BJ (cell line): ENCODE data around the gene YIF1B. TPM values are rescaled to one million over a fixed set of nuclear protein-coding genes. Genes with fewer than 3 reads are reported as not detected.

Source experiments
- CTCF ChIA-PET: fragments of 350-600 bp; formaldehyde crosslinking; extraction: SDS; loops from one replicate; lab custom pipeline; 2021; ENCODE audit warnings: antibody characterized with exemption, inconsistent platforms; lab: Yijun Ruan, JAX
- POLR2A ChIA-PET: fragments of 300-600 bp; sonication (Branson Sonifier 250); formaldehyde crosslinking; extraction: SDS; loops from one replicate; lab custom pipeline; 2021; ENCODE audit warnings: antibody characterized with exemption; lab: Charles Lee
- DNase-seq: peaks from one replicate; pipeline ENCODE4 v3.0.0-alpha.2; 2011; ENCODE audit warnings: low read depth
- H3K27me3 ChIP-seq: 2 replicates; pipeline ENCODE4 v1.6.0; 2011; ENCODE audit warnings: low read length; ENCODE audit not compliant: control insufficient read depth, insufficient read depth
- H3K36me3 ChIP-seq: 2 replicates; pipeline ENCODE4 v1.5.1; 2011; ENCODE audit warnings: low read length; ENCODE audit not compliant: control insufficient read depth, insufficient read depth
- H3K4me3 ChIP-seq: 2 replicates; pipeline ENCODE4 v1.5.1; 2011; ENCODE audit warnings: low read depth, mild to moderate bottlenecking, control low read depth, low read length
- CTCF ChIP-seq: IDR thresholded peaks from 2 replicates; pipeline ENCODE4 v1.5.1; 2011; ENCODE audit warnings: low read depth, mild to moderate bottlenecking, control low read depth, inconsistent platforms, low read length, moderate library complexity; ENCODE audit not compliant: insufficient read depth
- polyA plus RNA-seq: library from polyadenylated mRNA; depleted of rRNA; stranded (reverse); fragments of >200 nt; gene quantifications from 2 replicates; pipeline ENCODE4 v1.2.3, GENCODE V29; 2011

Gene YIF1B
- polyA plus RNA-seq, 1 experiment: 211 TPM

- CTCF ChIA-PET: interaction anchor here (1.1 to 1.6 kb wide), 3 partner anchors 15 to 33 kb away, joined by 3 to 5 read pairs (median 4); partner anchors contain the start of gene C19orf33
- no peak for TF ChIP-seq CTCF
- DNase-seq: peak; percentile 52
- POLR2A ChIA-PET: interaction anchor here (0.6 kb wide), 2 partner anchors 20 to 25 kb away, joined by 3 to 4 read pairs; no protein-coding TSS in a partner anchor
- Histone ChIP-seq H3K27me3 (no peaks in the 10 kb centered on the region), H3K36me3 (no peaks in the 10 kb centered on the region), H3K4me3 (no peak overlapping the region)
Measured at GRCh38 chr19:38270587-38271167, 45.1 kb downstream of the YIF1B start.

- no peak for DNase-seq
- ChIA-PET CTCF (interaction anchor here (0.8 to 1.5 kb wide), 4 partner anchors 9 to 53 kb away, joined by 3 to 5 read pairs (median 4); partner anchors contain the start of gene PPP1R14A), POLR2A (no interaction called here)
- TF ChIP-seq CTCF: no peak
- Histone ChIP-seq H3K36me3 (no peaks in the 10 kb centered on the region), H3K27me3 (no peaks in the 10 kb centered on the region), H3K4me3 (no peak overlapping the region)
Measured at GRCh38 chr19:38268539-38268938, 47.2 kb downstream of the YIF1B start.

GRCh38 chr19:38267761-38268483, 47.8 kb downstream of the YIF1B start:
- no peaks in the 10 kb centered on the region for H3K36me3 ChIP-seq
- CTCF ChIA-PET: interaction anchor here (0.8 to 1.5 kb wide), 6 partner anchors 10 to 53 kb away, joined by 3 to 7 read pairs (median 4); partner anchors contain the start of gene PPP1R14A
- no peak overlapping the region for H3K4me3 ChIP-seq
- DNase-seq: no peak
- POLR2A ChIA-PET: no interaction called here
- H3K27me3 ChIP-seq: no peaks in the 10 kb centered on the region
- TF ChIP-seq CTCF: no peak

GRCh38 chr19:38266981-38267597, 48.7 kb downstream of the YIF1B start:
- ChIA-PET CTCF (interaction anchor here (1.0 to 1.9 kb wide), 6 partner anchors 16 to 68 kb away, joined by 3 to 7 read pairs (median 4); partner anchors contain the start of gene CATSPERG), POLR2A (no interaction called here)
- no peak overlapping the region for H3K4me3 ChIP-seq
- H3K36me3 ChIP-seq: no peaks in the 10 kb centered on the region
- no peak for DNase-seq
- H3K27me3 ChIP-seq: no peaks in the 10 kb centered on the region
- TF ChIP-seq CTCF: no peak

- Histone ChIP-seq H3K36me3 (no peaks in the 10 kb centered on the region), H3K27me3 (no peaks in the 10 kb centered on the region), H3K4me3 (no peak overlapping the region)
- DNase-seq: no peak
- no peak for TF ChIP-seq CTCF
- ChIA-PET CTCF (interaction anchor here (0.7 to 1.9 kb wide), 5 partner anchors 20 to 69 kb away, joined by 3 to 7 read pairs (median 4); partner anchors contain the start of genes CATSPERG and KCNK6), POLR2A (no interaction called here)
Measured at GRCh38 chr19:38265921-38266429, 49.8 kb downstream of the YIF1B start.
